GM19025 (cell line): ENCODE measurements around the gene USP49.

Source experiments
- ATAC-seq: cut with Tn5 transposase; IDR thresholded peaks from one replicate; pipeline ENCODE4 v1.9.1; 2021; ENCODE audit warnings: mild to moderate bottlenecking, low read depth, moderate library complexity; ENCODE audit not compliant: unreplicated experiment

USP49 gene

DNA sequence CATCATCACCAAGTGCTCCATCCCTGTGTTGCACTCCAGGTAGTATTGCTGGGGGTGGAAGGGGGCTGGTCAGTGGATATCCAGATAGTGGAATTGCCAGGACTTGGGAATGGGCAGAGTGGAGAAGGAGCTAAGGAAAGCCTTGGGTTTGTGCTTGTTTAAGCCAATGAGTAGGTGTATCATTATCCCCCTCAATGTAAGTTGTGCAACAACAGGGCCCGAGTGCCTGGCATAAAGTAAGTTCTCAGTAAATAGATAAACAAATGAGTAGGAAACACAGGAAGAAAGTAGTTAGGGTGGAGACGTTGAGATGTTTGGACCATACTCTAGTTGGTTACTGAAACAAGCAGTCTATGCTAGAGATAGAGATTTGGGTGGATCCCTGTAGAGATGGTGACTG is 36.6 kb upstream of the USP49 start:
- ATAC-seq = no peak

DNA sequence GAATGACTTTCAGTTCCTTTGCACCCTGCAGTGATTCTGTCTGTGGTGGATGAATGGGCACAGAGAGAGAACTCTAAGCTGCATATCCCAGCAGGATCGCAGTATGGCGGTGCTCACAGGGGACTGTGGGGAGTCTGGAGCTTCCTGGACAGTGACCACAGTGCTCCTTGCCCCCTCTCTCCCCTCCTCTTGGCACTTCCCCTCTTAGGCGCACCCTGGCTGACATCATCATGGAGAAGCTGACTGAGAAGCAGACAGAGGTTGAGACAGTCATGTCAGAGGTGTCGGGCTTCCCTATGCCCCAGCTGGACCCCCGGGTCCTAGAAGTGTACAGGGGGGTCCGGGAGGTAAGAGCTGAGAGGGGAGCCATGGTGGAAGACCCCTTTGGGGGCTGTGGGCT is 34.7 kb upstream of the USP49 start:
- ATAC-seq = no peak

DNA sequence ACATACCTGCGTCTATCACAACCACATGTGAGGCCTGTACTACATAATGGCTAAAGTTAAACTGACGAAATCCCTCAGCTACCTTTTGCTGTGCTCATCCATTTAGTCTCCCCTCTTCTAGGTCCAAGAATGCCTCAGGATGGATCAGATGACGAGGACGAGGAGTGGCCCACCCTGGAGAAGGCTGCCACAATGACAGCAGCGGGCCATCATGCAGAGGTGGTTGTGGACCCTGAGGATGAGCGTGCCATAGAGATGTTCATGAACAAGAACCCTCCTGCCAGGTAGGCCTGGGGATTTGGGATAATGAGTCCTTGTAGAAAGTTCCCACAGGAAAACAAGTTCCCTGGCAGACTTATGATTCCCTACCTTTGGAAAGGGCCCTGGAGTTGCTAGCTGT is 32.1 kb upstream of the USP49 start:
- ATAC-seq = no peak

DNA sequence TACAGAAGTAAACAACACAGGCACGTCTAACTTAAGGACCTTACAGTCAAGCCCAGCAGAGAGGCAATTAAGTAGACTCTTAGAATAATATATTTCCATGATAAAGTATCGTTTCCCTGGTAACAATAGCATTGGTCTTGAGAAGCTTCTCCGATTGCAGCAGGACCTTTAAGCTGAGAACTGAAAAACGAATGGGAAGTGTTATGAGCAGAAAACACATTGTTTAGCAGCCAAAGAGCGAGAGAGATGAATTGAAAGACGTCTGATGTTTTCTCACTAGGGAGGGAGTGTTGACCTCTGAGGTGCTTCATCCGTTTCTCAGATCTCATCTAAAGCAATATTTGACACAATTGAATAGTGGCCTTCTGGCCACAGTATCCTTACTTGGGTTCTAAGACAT is 27.0 kb upstream of the USP49 start:
- no peak for ATAC-seq

DNA sequence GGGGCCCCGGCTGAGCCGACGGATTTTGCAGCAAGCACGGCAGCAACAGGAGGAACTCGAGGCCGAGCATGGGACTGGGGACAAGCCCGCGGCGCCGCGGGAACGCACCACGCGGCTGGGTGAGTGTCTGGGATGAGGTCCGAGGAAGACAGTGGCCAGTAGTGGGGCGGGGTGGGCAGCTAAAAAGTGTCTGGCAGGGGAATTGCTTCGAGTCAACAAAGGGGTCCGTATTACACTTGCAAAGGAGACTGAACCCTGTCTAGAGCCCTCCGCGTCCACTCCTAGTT is 26.5 kb upstream of the USP49 start:
- ATAC-seq = no peak

DNA sequence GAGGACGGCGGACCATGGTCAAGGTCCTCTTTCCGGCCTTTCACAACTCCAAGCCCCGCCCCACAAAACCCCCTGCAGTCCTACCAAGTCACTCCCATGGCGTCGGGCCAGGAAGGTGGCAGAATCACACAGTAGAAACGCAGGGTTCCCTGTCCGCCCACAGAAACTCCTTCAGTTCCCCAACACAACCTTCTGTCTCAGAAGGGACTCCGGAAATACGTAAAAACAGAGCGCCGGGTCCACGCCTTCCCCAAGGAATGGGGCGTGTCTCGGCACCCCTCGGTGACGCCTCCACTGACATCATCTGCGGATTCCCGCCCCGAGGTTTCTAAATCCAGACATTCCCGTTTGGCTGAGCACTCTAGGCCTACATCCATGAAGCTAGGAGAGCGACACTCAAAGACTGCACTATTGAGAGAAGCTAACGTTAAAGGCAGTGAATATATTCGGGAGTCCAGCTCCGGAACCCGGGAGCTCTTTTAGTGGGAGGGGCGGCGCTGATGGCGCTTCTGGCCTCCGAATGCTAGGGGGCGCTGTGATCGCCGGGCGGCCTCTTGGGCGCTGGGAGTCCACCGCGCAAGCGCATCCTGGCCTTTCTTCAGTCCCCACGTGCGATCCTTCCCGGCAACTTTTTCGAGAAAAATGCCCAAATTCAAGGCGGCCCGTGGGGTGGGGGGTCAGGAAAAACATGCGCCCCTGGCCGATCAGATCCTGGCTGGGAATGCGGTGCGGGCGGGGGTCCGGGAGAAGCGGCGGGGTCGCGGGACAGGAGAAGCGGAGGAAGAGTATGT is 25.9 kb upstream of the USP49 start, which contains the start of the genes BYSL and MED20:
TSS of gene BYSL (plus strand) at position 579 of the 791 bp plus-strand sequence. CDS start at position 643, 64 bp downstream.
TSS of gene MED20 (minus strand) at position 219 of the 791 bp plus-strand sequence. CDS start at position 98, 121 bp downstream.
- peak; percentile 94 for ATAC-seq

DNA sequence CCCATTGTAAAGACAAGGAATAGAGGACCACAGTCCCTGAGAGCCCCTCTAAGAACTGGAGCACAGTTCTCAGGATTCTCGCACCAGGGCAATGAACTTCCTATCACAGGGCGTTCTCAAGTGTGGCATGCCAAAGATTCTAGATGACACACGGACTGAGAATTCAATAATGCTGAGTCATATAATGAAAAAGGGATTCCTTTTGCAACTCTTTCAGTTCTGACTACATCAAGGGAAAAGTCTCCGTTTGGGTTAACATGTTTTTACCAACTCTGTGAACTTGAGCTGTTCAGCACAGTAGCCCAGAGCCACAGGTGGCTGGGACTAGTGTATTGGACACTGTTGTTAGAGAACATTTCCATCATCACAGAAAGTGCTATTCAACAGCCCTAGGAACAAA is 22.4 kb upstream of the USP49 start:
- no peak for ATAC-seq

DNA sequence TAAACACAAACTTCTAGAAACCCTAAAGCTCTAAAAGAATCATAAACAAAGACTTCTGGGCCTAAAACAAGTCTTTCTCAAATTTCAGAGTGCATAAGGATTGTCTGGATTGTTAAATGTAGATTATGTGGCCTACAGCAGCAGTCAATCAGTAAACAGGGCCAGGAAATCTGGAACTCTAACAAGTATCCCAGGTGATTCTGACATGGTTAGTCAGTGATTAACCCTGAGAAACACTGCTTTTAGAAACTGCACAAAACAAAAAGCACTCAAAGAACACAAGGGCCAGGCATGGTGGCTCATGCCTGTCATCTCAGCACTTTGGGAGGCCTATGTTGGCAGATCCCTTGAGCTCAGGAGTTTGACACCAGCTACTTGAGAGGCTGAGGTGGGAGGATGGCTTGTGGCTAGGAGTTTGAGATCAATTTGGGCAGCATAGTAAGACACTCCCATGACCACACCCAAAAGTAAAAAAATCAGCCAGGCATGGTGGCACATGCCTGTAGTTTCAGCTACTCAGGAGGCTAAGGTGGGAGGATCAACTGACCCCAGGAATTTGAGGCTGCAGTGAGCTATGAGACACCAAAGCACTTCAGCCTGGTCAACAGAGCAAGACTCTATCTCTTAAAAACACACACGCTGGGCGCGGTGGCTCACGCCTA is 19.8 kb upstream of the USP49 start:
- no peak for ATAC-seq

DNA sequence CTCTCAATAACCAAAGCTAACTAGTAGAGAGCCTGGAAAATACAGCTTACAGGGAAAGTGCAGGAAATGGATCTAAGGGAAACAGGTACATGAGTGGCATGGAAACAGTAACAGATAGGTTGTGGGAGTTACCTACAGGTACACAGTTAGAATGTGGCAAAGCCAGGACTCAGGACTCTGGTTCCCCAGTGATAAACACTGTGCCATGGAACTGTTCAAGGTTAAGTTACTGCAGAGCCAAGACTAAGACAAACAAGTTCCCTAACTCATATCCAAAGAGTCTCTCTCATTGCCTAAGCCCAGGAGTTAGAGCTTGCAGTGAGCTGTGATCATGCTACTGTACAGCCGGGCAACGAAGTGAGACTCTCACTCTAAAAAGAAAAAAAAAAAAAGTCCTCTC is 19.2 kb upstream of the USP49 start:
- ATAC-seq = no peak

DNA sequence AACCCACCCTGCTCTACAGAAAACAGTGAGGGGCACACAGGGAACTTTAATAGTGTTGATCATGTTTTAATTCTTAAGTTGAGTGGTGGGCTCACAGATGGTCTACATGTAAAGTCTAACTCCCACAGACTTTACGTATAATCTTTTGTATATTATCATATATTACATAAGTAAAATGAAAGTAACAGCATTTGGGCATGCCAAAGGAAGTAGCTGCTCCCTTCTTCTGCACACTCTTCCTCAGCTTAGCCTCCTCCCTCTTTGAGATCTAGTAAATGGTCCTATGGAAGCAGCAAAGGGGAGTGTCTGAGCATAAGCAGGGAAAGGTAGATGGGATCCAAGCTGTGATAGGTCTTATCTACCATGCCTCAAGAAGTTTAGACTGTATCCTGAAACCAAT is 14.6 kb upstream of the USP49 start:
- no peak for ATAC-seq

DNA sequence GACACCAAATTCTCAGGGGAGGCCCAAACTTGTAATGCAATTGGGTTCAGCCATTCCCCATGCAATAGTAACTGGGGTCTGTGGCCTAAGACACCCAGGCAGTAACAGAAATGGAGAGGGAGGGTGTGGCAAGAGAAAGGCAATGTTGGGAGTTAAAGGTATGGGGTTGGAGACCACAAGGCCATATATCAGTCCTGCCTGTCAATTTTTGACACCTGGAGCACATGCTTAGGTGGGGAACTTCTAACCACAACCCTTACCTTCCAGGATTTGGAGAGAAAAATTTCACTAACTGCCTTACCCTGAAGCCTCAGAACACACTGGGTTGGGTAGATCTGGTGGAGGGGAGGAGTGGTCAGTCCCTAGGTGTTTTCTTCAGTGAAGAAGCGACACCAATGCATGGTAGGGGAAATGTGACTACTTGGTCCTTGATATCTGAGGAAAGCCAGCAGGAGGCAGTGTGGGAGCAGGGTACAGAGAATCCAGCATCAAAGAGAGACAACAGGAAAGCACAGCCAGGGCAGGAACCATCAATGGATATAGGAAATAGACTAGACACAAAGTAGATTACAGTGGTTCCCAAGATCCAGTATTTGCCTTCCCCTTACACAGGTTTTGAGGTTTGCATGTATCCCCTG is 6.8 kb upstream of the USP49 start:
- ATAC-seq = no peak

DNA sequence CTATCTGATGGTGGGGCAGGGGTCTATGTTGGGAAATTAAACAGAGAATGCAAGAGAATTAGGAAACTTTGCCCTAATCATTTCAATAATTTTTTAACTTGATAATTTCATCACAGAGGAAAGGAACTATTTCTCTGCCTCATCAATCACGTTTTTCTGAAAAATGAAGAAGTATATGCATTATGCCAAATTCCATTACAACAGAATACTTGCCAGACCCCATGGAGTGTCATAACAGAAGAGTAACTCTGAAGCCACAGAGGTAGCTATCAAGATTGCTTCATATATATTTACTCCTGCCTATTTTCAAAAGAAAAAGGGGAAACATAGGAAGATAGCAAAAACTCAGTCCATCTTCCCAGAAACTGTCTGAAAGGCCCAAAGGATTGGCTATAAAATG is 5.7 kb upstream of the USP49 start:
- no peak for ATAC-seq

DNA sequence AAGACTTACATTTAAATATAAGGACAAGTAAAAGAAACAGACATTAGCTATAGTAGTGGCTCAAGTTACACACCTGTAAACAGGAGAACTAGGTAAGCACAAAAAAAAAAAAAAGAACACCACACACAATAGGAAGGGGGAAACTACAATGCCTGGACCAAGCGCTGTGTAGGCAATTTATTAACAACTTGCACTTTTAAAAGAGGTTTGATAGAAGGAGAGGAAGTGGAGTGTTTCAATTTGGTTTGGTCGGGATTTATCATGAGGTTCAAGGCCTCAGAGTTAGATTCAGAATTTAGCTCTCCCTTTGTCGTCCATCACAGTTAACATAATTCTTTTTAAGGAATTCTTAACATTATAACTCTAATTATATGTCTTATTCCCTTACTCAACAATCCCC is 1.1 kb upstream of the USP49 start:
- no peak for ATAC-seq

DNA sequence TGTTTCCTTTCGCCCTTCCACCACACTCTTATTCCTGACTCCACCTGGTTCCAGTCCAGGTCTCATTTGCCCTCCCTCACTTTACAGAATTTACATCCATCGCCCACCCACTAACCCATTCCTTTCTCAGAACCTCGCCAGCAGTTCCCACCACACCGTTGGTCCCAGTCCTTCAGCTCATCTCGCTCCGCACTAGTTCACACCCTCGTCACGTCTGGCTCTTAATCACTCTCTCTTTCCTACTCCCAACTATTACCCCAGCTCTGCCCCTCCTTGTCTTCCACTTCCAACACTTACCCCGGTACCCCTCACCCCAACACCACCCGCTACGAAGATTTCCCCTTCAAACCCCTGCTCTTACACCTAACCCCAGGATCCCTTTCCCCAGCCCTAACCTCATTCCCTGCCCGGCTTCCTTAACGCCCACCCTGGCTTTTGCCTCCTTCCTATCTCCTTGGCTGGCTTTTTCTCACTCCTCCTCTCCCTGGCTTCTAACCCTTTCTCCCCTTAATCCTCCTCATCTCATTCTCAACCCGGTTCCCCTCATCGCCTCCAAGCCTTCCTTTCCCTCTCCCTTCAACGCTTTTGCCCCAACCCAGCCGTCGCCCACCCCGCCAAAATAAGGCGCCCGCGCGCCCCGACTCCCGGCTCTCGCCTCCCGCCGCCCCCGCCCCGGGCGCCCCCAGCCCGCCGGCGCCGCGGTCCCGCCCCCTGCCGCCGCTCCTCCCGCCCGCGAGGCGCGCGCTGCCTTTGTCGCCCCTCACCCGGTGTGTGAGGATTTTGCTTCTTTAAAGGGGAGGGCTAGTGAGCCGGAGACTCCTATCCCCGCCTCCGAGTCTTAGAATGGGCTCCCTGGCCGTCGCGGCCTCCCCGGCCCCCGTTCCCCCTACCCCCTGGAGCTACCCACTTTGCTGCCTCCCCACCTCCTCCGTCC is 542 bp downstream of the USP49 start:
- ATAC-seq = peak; percentile 15

DNA sequence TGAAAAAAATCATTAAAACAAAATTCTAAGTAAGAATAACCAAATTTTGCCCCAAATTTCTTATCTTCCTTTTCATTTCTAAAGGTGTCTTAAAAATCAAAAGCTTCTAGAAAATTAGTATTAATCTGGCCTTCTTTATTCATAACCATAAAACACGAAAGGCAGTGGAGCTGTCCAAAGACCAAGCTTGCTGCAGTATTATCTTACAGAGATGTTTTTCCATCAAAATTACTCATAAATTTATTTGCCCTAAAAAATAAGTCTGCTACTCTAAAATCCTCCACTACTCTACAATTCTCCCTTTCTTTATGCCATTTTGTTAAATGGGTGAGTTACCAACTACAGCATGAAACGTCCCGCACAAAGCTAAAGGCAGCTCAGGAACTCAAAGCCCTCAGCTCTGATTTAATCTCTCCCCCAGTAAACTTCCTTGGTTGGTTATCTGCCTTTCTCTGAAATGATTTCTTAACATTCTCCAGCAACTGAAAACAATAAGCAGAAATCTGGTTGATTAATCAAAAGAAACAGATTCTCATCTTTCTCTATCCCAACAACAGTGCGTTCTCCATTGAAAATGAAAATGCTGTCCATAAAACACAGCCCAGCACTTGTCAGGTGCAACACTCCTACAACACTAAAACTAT is 2.1 kb downstream of the USP49 start:
- ATAC-seq = no peak

DNA sequence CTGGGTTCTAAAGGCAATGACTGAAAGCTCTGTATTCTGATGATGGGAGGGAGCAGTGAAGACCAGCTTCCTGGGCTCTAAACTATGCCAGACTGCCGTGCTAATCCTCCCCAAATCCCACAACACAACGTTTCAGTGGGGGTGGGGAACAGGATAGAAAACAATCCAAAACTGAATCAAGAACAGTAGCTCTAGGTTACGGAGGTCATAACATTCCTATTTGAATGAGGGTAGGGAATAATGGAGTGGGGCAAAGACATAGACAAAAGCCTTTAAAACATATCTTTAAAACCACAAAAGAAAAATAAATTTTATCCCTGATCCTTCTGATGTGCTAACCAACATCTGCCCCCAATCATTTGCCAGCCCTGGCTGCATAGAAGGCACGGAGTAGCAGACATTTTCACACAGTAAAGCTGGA is 7.8 kb downstream of the USP49 start:
- no peak for ATAC-seq

DNA sequence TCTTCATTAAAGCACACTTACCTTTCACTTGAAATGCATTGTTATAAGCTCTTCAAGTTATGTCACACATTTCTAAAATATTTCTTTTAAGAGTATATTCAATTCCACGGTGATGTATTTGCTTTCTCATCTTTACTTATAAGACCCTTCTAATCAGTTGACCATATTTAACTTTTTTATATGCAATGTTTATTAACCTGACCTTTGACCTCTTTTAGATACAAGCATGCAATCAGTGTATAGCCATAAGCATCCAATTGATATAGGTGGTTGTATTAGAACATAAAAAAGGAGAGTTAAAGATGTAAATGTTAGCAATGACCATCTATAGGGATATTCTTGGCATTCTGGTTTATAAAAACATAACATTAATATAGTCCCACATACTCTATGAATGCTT is 9.2 kb downstream of the USP49 start:
- no peak for ATAC-seq

DNA sequence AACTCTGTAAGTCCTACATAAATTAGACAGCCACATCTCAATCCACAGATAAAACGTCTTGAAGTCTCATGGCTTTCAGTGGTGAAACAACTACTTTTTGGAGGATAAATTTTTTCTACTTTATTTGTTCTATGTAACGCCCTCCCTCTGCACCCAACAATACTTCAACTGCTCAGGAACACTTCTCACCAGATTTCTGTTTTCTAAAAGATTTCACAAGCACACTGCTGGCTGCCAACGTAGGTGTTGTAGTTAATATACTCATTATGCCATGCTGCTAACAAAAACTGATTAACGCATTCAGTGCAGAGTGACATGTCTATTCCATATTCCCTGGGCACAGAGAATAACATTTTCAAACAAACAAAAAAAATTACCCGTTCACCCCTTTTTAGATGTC is 10.2 kb downstream of the USP49 start:
- ATAC-seq = no peak

DNA sequence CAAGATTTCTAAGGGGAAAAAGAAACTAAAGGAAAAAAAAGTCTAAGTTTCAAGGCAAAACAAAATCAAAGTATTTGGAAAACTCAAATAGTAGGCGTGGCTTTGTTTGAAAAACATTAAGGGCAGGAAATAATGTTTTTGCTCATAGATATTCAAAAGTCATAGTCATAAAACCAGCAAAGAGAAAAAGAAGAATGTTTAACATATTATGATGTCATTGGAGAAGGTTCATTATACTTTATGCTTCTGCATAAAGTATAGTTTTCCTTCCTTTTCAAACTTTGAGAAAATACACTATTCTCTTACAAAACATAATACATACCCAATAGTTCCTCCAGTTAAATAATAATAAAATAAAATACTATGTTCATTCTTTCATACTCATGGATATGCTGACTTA is 13.7 kb downstream of the USP49 start:
- no peak for ATAC-seq

DNA sequence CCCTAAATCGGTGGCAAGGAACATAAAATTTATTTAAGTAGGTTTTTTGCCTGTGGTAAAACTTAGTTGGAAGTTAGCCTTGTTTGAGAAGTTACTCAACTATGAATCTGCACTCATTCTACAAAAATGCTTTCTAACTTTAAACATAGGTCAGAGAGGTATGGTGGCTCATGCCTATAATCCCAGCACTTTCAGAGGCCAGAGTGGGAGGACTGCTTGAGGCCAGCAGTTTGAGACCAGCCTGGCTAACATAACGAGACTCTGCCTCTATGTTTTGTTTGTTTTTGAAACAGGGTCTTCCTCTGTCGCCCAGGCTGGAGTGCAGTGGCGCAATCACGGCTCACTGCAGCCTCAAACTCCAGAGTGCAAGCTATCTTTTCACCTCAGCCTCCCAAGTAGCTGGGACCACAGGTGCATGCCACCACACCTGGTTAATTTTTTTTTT is 16.2 kb downstream of the USP49 start:
- no peak for ATAC-seq
